Measurements from ENCODE around the gene OXTR. TPM values are rescaled to one million over a fixed set of nuclear protein-coding genes. Genes with fewer than 3 reads are reported as not detected.

The OXTR gene
- 0.07 and 0.28 TPM in 2 replicates for total RNA-seq

DNA sequence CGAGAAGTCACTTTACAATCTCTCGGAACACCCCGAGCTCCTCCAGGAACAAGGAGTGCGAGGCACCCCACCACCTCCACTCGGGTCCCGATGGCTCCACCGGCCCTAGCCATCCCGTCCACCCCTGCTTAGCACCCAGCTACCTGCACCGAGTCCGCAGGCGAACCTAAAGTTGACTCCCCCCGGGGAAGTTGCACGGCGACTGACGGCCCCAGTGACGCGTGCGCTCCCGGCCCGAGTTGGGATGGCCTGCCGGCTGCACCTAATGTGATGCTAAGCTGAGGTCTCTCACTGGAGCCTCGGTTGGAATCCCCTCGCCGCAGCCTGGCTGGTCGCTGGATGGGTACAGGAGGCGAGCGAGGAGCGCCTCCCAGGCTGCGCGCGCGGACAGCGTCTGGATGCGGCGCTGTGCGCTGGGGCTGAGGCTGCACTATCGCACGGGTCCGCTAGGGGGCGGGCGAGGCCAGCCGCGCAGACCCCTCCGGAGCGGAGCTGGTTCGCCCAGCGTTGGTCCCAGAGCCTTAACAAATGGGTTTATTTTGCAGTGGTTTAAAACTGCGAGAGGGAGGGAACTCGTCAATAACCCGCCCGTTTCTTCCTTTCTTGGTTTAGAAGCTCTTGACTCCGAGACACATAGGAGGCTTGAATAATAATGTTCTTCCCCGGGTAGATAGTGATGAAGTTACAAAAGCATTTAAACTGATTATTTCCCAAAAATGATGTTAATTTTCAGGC is at the start of gene OXTR:
Gene OXTR, minus strand, starts transcription at position 526 of the 735 bp plus-strand sequence. CDS start 1,426 bp downstream, outside the sequence.
- no peak for DNase-seq (ENCODE audit: low read depth, low spot score)

DNA sequence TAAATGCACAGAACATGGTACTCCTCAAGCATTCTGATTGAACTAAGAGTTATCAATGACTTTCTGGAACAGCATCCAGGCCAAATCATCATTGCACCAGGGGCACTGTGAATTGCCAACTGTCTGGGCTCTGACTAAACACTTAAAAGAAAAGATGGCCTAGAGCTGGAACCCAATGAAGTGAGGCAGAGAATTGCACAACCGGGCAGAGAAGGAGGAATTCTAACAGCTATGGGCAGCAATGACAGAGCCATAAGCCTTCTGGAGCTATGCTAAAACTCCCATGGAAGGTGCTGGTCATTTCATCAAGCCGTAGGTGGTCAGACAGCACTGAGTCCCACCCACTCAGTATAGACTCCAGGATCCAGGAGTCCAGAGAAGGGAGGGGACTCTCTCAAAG is 48.1 kb upstream of the OXTR start:
- DNase-seq (ENCODE audit: low read depth, low spot score), result no peak

DNA sequence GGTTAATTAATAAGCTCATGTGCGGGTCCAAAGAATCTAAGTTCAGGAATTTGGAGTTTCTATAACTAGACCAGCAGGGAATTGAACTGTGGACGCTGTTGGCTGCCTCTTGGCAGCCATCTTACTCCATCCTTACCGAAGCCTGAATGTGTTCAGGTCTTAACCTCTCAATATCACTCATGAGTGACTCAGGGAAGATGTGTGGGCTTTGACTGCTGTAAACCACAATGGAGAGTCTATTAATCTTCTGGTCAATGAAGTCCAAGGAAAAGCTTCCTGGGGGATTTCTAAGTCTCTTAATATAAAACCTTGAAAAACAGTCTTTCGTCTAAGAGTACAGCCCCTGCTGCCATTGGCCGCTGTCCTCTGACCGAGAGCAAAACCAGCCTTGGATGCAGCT is 46.7 kb upstream of the OXTR start:
- DNase-seq (ENCODE audit: low read depth, low spot score), result no peak

GRCh38 chr3:8813411-8813810 is 44.0 kb upstream of the OXTR start:
- no peak for DNase-seq (ENCODE audit: low read depth, low spot score)

- no peak for DNase-seq (ENCODE audit: low read depth, low spot score)
Observed at GRCh38 chr3:8810561-8810960, 41.1 kb upstream of the OXTR start.

GRCh38 chr3:8805774-8806173 is 36.4 kb upstream of the OXTR start:
- no peak for DNase-seq (ENCODE audit: low read depth, low spot score)

GRCh38 chr3:8802256-8802655 is 32.8 kb upstream of the OXTR start:
- no peak for DNase-seq (ENCODE audit: low read depth, low spot score)

GRCh38 chr3:8800016-8800415 is 30.6 kb upstream of the OXTR start:
- no peak for DNase-seq (ENCODE audit: low read depth, low spot score)

GRCh38 chr3:8794247-8794646 is 24.8 kb upstream of the OXTR start:
- DNase-seq (ENCODE audit: low read depth, low spot score), result no peak

- no peak for DNase-seq (ENCODE audit: low read depth, low spot score)
Observed at GRCh38 chr3:8793242-8793641, 23.8 kb upstream of the OXTR start.

GRCh38 chr3:8790529-8790928 is 21.1 kb upstream of the OXTR start:
- DNase-seq (ENCODE audit: low read depth, low spot score), result no peak

GRCh38 chr3:8784676-8785435 is 15.4 kb upstream of the OXTR start:
- no peak for DNase-seq (ENCODE audit: low read depth, low spot score)

GRCh38 chr3:8780279-8780678 is 10.9 kb upstream of the OXTR start:
- no peak for DNase-seq (ENCODE audit: low read depth, low spot score)

- no peak for DNase-seq (ENCODE audit: low read depth, low spot score)
Observed at GRCh38 chr3:8778475-8778874, 9.1 kb upstream of the OXTR start.

DNA sequence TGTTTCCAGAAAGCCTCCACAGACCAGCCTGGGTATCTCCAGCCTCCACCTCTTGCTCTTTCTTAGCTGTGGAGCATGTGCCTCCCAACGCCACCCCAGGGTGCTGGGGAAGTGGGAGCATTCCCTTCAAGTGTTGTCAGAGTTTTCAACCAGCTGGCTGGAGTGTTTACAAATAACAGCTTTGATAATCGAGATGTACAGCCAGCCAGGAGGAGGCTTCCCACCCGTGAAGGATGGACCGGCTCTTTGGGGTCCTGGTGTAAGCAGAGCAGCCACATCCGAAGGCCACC is 8.5 kb upstream of the OXTR start:
- DNase-seq (ENCODE audit: low read depth, low spot score), result no peak

- DNase-seq (ENCODE audit: low read depth, low spot score), result no peak
Observed at GRCh38 chr3:8777201-8777977, 8.0 kb upstream of the OXTR start.

DNA sequence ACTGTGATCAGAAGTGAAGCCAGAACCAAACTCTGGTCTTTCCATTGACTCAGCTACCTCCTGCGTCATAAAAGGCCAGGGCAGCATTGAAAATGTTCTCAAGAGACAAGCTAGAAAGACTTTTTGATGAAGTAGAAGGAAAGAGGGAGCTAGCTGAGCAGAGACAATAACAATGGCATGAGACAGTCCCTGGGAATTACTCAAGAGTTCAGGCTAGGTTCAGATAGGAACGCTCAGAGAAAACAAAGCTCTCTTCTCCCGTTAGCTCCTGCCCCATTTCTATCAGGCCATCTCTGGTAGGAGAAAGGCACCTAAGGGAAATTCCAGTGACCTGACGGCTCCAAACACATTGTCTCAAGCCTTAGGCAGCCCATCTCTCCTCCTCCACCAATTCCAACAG is 7.0 kb upstream of the OXTR start:
- no peak for DNase-seq (ENCODE audit: low read depth, low spot score)

DNA sequence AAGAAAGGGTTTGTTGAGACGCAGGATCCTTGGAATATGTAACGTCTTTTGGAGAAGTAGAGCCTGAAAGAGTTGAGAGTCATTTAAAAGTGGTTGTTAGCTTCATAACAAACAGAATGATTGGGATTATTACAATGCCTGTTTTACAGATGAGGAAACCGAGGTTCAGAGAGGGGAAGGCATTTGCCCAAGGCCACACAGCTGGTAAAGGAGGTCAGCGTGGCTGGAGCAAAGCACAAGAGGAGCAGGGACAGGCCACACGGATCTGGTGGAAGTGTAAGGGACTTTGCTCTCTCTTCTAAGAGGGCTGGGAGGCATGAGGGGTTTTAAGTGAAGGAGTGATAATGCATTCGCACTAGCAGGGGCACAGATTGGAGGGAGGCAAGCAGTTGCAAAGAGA is 6.2 kb upstream of the OXTR start:
- no peak for DNase-seq (ENCODE audit: low read depth, low spot score)

DNA sequence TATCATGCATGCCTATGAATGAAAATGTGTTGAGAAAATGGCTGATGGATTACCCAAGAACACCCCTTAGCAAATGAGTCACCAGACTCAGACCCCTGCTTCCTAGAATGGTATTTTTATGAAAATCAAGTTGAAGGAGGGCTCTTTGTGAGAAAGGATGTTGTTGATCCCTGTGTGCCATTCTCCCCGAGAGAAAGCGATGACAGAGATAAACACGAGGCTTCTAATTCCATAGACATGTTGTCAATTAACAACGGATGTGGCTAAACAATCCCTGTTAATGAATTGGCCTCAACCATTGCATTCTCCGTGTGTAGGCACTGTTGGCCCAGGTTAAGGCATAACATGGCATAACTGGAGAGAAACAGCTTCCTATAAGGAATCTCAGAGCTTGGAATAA is 5.8 kb upstream of the OXTR start:
- no peak for DNase-seq (ENCODE audit: low read depth, low spot score)

DNA sequence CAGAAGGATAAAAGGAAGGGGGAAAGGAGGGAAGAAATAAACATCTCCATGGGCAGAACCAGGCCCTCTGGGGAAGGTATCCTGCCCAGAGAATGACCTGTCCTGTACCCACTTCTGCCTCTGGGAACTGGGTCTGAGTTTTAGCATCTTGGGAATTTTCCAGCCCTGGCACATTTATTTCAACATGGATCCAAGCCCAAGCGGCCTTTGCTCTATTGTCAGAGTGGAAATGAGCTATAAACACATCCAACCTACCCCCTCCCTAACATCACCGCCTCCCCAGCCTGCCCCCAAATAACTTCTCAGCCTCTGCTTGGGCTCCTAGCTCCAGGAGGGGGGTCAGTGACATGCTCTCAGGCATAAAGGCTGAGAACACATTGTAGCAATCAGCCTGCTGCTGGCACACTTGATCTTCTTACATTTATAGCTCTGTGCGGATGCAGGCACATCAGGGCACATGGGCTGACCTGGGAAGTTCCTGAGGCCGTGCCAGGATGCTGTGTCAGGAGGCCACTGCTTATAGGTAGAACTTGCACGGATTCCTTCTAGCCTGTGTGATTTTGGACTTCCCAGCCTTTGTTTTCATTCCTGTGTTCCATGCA is 4.6 kb upstream of the OXTR start:
- no peak for DNase-seq (ENCODE audit: low read depth, low spot score)

DNA sequence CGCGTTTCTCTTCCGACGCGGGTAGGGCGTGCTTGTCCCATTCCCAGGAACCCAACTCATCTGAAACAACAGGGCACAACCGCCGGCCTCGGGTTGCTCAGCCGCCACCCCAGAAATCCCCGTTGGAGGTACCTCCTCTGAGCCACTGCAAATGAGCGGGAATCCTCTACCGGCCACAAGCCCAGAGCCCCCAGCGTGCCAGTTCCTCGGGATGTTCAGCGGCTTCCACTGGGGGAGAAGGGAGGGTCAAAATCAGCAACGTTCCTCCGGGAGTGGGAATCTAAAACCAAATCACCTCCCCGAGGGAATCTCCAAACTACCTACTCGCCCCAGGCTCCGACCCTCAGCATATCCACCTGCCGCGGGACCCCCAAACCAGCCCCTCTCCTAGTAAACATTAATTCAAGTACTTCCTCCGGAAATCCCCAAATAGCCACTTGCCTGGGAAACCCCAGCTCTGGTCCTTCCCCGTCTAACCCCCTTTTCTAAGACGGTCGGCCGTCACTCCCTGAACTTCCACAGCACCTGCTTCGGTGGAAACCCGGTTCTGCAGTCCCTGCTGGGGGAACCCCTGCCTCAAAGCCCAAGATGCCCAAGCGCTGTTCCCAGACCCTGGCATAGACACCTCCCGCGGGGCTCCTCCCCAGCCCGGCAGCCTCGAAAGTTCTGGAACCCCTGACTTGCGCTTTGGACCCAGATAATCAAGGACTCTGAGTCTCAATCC is 887 bp downstream of the OXTR start:
- DNase-seq (ENCODE audit: low read depth, low spot score), result no peak

All from pulmonary artery endothelial cell (primary cell).